Astrocyte (in vitro differentiated cells and primary cell): Measurements from ENCODE around the gene CROCC2. TPM values are rescaled to one million over a fixed set of nuclear protein-coding genes. Genes with fewer than 3 reads are reported as not detected.

Experiments
- DNase-seq: peaks from one replicate; pipeline ENCODE4 v3.0.0-alpha.2; 2010; ENCODE audit warnings: low read depth
- FAIRE-seq: peaks from 2 replicates; lab custom pipeline; 2011; peaks lifted over from hg19 to GRCh38; lab: Jason Lieb, UNC
- H2AFZ ChIP-seq: 2 replicates; pipeline ENCODE4 v1.6.0; 2012; ENCODE audit warnings: low read depth, low read length, inconsistent platforms
- H3K27ac ChIP-seq: 2 replicates; pipeline ENCODE4 v1.5.1; 2011; ENCODE audit warnings: low read depth, low read length, inconsistent platforms
- H3K27me3 ChIP-seq: 2 replicates; pipeline ENCODE4 v1.6.0; 2011; ENCODE audit warnings: low read length, inconsistent platforms; ENCODE audit not compliant: insufficient read depth
- H3K36me3 ChIP-seq: 2 replicates; pipeline ENCODE4 v1.5.1; 2011; ENCODE audit warnings: low read length, inconsistent platforms; ENCODE audit not compliant: insufficient read depth
- H3K4me1 ChIP-seq: 2 replicates; pipeline ENCODE4 v1.5.1; 2011; ENCODE audit warnings: low read length, inconsistent platforms; ENCODE audit not compliant: insufficient read depth
- H3K4me2 ChIP-seq: 2 replicates; pipeline ENCODE4 v1.6.0; 2012; ENCODE audit warnings: low read length, inconsistent platforms
- H3K4me3 ChIP-seq: 2 replicates; pipeline ENCODE4 v1.5.1; 2011; ENCODE audit warnings: low read depth, mild to moderate bottlenecking, low read length, inconsistent platforms; ENCODE audit not compliant: insufficient read depth
- H3K79me2 ChIP-seq: 2 replicates; pipeline ENCODE4 v1.6.0; 2012; ENCODE audit warnings: mild to moderate bottlenecking, low read length, inconsistent platforms; ENCODE audit not compliant: insufficient read depth
- H3K9ac ChIP-seq: 2 replicates; pipeline ENCODE4 v1.6.0; 2012; ENCODE audit warnings: mild to moderate bottlenecking, low read length, inconsistent platforms
- H3K9me3 ChIP-seq: 2 replicates; pipeline ENCODE4 v1.5.1; 2012; ENCODE audit warnings: low read depth, mild to moderate bottlenecking, low read length, inconsistent platforms; ENCODE audit not compliant: insufficient read depth
- H4K20me1 ChIP-seq: 2 replicates; pipeline ENCODE4 v1.6.0; 2012; ENCODE audit warnings: low read length, inconsistent platforms; ENCODE audit not compliant: insufficient read depth
- H3K27ac Mint-ChIP-seq: one replicate; pipeline ENCODE4 v1.8.0; 2021; ENCODE audit warnings: mild to moderate bottlenecking, mixed read lengths; ENCODE audit not compliant: unreplicated experiment
- H3K27me3 Mint-ChIP-seq: one replicate; pipeline ENCODE4 v1.8.0; 2021; ENCODE audit warnings: low read depth, mixed read lengths; ENCODE audit not compliant: unreplicated experiment
- H3K36me3 Mint-ChIP-seq: one replicate; pipeline ENCODE4 v1.8.0; 2021; ENCODE audit warnings: low read depth, mixed read lengths; ENCODE audit not compliant: unreplicated experiment
- H3K4me1 Mint-ChIP-seq: one replicate; pipeline ENCODE4 v1.8.0; 2021; ENCODE audit warnings: low read depth, mixed read lengths; ENCODE audit not compliant: unreplicated experiment
- H3K4me3 Mint-ChIP-seq: one replicate; pipeline ENCODE4 v1.8.0; 2021; ENCODE audit warnings: mild to moderate bottlenecking, moderate library complexity, mixed read lengths; ENCODE audit not compliant: unreplicated experiment
- H3K9me3 Mint-ChIP-seq: one replicate; pipeline ENCODE4 v1.8.0; 2021; ENCODE audit warnings: mild to moderate bottlenecking, mixed read lengths; ENCODE audit not compliant: unreplicated experiment
- EZH2 ChIP-seq: IDR thresholded peaks from 2 replicates; pipeline ENCODE4 v1.6.1; 2012; ENCODE audit warnings: mild to moderate bottlenecking, low read length, inconsistent platforms; ENCODE audit not compliant: insufficient read depth
- total RNA-seq: library from RNA; stranded (reverse); gene quantifications from 2 replicates; pipeline ENCODE4 v1.2.1, GENCODE V29; 2021
- TF ChIP-seq, protein P1 (sequence below): IDR thresholded peaks from 2 replicates; pipeline ENCODE4 v1.5.1; 2011; ENCODE audit warnings: low read depth, mild to moderate bottlenecking, inconsistent platforms, low read length, moderate library complexity; ENCODE audit not compliant: insufficient read depth

CROCC2 gene
- total RNA-seq, 1 donor from 2014 or later = not detected

- no peak for DNase-seq
- Mint-ChIP-seq H3K4me1 (peaks cover 2% of the 10 kb centered on the region), H3K27me3 (peaks cover 43% of the 10 kb centered on the region), H3K4me3 (no peak overlapping the region), H3K9me3 (no peaks in the 10 kb centered on the region), H3K36me3 (no peaks in the 10 kb centered on the region), H3K27ac (no peak overlapping the region)
- Histone ChIP-seq H2AFZ (no peak overlapping the region), H3K4me1 (no peaks in the 10 kb centered on the region), H3K27ac (no peak overlapping the region), H4K20me1 (no peaks in the 10 kb centered on the region), H3K4me3 (no peak overlapping the region), H3K9me3 (peaks cover 2% of the 10 kb centered on the region), H3K36me3 (no peaks in the 10 kb centered on the region), H3K27me3 (peaks cover 13% of the 10 kb centered on the region), H3K9ac (no peak overlapping the region), H3K4me2 (no peak overlapping the region), H3K79me2 (no peaks in the 10 kb centered on the region)
- TF ChIP-seq EZH2 = no peak
- TF ChIP-seq, protein P1, sequence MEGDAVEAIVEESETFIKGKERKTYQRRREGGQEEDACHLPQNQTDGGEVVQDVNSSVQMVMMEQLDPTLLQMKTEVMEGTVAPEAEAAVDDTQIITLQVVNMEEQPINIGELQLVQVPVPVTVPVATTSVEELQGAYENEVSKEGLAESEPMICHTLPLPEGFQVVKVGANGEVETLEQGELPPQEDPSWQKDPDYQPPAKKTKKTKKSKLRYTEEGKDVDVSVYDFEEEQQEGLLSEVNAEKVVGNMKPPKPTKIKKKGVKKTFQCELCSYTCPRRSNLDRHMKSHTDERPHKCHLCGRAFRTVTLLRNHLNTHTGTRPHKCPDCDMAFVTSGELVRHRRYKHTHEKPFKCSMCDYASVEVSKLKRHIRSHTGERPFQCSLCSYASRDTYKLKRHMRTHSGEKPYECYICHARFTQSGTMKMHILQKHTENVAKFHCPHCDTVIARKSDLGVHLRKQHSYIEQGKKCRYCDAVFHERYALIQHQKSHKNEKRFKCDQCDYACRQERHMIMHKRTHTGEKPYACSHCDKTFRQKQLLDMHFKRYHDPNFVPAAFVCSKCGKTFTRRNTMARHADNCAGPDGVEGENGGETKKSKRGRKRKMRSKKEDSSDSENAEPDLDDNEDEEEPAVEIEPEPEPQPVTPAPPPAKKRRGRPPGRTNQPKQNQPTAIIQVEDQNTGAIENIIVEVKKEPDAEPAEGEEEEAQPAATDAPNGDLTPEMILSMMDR = no peak
- FAIRE-seq = no peak
These were observed 4.0 kb upstream of the CROCC2 start for GRCh38 chr2:240901986-240902614.

- no peaks in the 10 kb centered on the region for H3K4me1 ChIP-seq
- H3K36me3 Mint-ChIP-seq = no peaks in the 10 kb centered on the region
- no peak overlapping the region for H3K4me3 ChIP-seq
- H3K27me3 ChIP-seq = peaks cover 15% of the 10 kb centered on the region
- H3K79me2 ChIP-seq = no peaks in the 10 kb centered on the region
- no peak overlapping the region for H3K27ac Mint-ChIP-seq
- H3K4me3 Mint-ChIP-seq = no peak overlapping the region
- H4K20me1 ChIP-seq = no peaks in the 10 kb centered on the region
- DNase-seq = no peak
- H2AFZ ChIP-seq = no peak overlapping the region
- H3K4me1 Mint-ChIP-seq = peaks cover 2% of the 10 kb centered on the region
- H3K9ac ChIP-seq = no peak overlapping the region
- H3K9me3 ChIP-seq = peaks cover 2% of the 10 kb centered on the region
- TF ChIP-seq, protein P1 = no peak
- TF ChIP-seq EZH2 = no peak
- no peak overlapping the region for H3K4me2 ChIP-seq
- H3K9me3 Mint-ChIP-seq = no peaks in the 10 kb centered on the region
- no peak overlapping the region for H3K27ac ChIP-seq
- no peaks in the 10 kb centered on the region for H3K36me3 ChIP-seq
- FAIRE-seq = no peak
- peaks cover 46% of the 10 kb centered on the region for H3K27me3 Mint-ChIP-seq
These were observed 3.5 kb upstream of the CROCC2 start for GRCh38 chr2:240902615-240903041.
